ENCODE measurements around the gene PPIA.

PPIA gene

DNA sequence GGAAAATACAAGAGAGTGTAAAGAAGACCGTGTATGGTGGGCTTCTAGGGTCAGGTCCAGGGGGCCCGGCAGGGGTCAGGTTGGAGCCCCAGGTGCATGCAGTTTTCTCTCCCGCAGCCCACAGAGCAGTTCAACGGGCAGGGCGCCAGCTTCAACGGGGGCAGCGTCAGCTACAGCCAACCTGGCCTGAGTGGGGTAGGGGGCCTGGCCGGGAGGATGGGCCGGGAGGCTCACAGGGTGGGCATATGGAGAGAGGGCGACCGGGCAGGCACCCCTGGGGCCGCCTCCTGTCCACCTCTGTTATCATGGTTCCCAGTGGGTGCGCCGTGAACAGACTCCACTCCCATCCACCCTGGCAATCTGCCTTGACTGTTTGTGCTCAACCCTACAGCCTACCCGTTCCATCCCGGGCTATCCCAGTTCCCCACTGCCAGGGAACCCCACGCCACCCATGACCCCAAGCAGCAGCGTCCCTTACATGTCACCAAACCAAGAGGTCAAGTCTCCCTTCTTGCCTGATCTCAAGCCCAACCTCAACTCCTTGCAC is 36.4 kb upstream of the PPIA start:
- Histone ChIP-seq H3K27me3 (ENCODE audit: control insufficient read depth, insufficient read depth, low read length) (no peaks in the 10 kb centered on the region), H3K4me2 (ENCODE audit: low read length) (no peak overlapping the region), H3K27ac (no peak overlapping the region), H3K4me3 (ENCODE audit: low read depth, low read length) (no peak overlapping the region), H3K4me1 (peaks cover 1% of the 10 kb centered on the region), H3K9ac (no peak overlapping the region), H3K9me3 (ENCODE audit: control insufficient read depth, low read length) (no peaks in the 10 kb centered on the region), H3K79me2 (peaks cover 23% of the 10 kb centered on the region), H3K36me3 (ENCODE audit: control insufficient read depth, insufficient read depth, low read length) (no peaks in the 10 kb centered on the region), H2AFZ (no peak overlapping the region)
- TF ChIP-seq, protein P1, sequence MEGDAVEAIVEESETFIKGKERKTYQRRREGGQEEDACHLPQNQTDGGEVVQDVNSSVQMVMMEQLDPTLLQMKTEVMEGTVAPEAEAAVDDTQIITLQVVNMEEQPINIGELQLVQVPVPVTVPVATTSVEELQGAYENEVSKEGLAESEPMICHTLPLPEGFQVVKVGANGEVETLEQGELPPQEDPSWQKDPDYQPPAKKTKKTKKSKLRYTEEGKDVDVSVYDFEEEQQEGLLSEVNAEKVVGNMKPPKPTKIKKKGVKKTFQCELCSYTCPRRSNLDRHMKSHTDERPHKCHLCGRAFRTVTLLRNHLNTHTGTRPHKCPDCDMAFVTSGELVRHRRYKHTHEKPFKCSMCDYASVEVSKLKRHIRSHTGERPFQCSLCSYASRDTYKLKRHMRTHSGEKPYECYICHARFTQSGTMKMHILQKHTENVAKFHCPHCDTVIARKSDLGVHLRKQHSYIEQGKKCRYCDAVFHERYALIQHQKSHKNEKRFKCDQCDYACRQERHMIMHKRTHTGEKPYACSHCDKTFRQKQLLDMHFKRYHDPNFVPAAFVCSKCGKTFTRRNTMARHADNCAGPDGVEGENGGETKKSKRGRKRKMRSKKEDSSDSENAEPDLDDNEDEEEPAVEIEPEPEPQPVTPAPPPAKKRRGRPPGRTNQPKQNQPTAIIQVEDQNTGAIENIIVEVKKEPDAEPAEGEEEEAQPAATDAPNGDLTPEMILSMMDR (IDR thresholded peaks at IDR 0.05) = no peak

DNA sequence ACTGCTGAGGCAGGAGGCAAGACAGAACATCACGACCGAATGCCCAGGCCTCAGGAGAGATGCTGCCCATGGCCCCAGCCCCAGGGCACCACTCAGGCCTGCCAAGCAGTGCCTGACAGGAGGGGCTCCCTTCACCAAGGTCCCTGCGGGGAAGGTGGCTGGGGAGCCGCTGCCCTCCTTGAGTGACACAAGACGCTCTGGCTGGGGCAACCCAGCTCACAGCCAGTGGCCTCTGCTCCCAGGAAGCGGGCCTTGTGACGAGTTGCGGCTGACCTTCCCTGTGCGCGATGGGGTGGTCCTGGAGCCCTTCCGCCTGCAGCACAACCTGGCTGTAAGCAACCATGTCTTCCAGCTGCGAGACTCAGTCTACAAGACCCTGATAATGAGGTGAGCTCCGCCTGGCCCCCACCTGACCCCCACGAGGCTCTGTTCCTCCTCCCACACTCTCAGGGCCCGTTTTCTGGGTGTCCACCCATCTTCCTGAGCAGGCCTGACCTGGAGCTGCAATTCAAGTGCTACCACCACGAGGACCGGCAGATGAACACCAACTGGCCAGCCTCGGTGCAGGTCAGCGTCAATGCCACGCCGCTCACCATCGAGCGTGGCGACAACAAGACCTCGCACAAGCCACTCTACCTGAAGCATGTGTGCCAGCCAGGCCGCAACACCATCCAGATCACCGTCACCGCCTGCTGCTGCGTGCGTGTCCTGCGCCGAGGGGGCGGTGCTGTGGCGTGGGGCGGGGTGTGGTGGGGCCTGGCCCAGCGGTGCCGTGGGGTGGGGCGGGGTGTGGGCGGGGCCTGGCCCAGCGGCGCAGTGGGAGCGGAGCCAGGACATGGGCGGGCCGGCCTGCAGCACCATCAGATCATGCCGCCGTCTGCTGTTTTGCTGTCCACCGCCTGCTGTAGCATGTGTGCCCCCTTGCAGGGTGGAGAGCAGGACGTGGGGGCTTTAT is 35.0 kb upstream of the PPIA start:
- H3K36me3 ChIP-seq (ENCODE audit: control insufficient read depth, insufficient read depth, low read length) = no peaks in the 10 kb centered on the region
- H3K9ac ChIP-seq = no peak overlapping the region
- no peak overlapping the region for H2AFZ ChIP-seq
- H3K27me3 ChIP-seq (ENCODE audit: control insufficient read depth, insufficient read depth, low read length) = no peaks in the 10 kb centered on the region
- no peak overlapping the region for H3K27ac ChIP-seq
- no peak overlapping the region for H3K4me3 ChIP-seq (ENCODE audit: low read depth, low read length)
- no peaks in the 10 kb centered on the region for H3K9me3 ChIP-seq (ENCODE audit: control insufficient read depth, low read length)
- H3K4me1 ChIP-seq = no peaks in the 10 kb centered on the region
- TF ChIP-seq, protein P1 (IDR thresholded peaks at IDR 0.05) = no peak
- H3K4me2 ChIP-seq (ENCODE audit: low read length) = no peak overlapping the region
- H3K79me2 ChIP-seq = peaks cover 9% of the 10 kb centered on the region

DNA sequence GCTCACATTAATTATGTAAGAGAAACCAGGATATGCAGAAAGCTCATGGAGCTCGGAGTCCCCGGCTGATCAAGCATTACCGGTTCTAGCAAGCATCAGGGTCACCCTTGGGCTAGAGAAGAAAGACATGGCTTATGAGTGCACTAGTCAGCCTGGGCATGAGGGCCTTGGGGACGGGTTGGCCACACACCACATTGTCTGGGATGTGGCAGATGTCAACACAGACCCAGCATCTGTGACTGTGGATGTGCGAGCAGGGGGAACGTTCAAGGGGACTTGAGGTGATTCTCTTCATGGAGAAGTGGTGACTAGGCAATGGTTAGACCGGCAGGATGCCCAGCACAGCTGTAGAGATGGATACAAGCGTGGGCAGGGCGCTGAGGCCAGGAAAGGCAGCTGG is 34.2 kb upstream of the PPIA start:
- H3K27me3 ChIP-seq (ENCODE audit: control insufficient read depth, insufficient read depth, low read length) = no peaks in the 10 kb centered on the region
- H3K79me2 ChIP-seq = peaks cover 3% of the 10 kb centered on the region
- no peak overlapping the region for H2AFZ ChIP-seq
- H3K36me3 ChIP-seq (ENCODE audit: control insufficient read depth, insufficient read depth, low read length) = no peaks in the 10 kb centered on the region
- peaks cover under 1% of the 10 kb centered on the region for H3K4me1 ChIP-seq
- H3K4me2 ChIP-seq (ENCODE audit: low read length) = no peak overlapping the region
- TF ChIP-seq, protein P1 (IDR thresholded peaks at IDR 0.05) = no peak
- H3K9ac ChIP-seq = no peak overlapping the region
- H3K9me3 ChIP-seq (ENCODE audit: control insufficient read depth, low read length) = no peaks in the 10 kb centered on the region
- no peak overlapping the region for H3K27ac ChIP-seq
- H3K4me3 ChIP-seq (ENCODE audit: low read depth, low read length) = no peak overlapping the region

DNA sequence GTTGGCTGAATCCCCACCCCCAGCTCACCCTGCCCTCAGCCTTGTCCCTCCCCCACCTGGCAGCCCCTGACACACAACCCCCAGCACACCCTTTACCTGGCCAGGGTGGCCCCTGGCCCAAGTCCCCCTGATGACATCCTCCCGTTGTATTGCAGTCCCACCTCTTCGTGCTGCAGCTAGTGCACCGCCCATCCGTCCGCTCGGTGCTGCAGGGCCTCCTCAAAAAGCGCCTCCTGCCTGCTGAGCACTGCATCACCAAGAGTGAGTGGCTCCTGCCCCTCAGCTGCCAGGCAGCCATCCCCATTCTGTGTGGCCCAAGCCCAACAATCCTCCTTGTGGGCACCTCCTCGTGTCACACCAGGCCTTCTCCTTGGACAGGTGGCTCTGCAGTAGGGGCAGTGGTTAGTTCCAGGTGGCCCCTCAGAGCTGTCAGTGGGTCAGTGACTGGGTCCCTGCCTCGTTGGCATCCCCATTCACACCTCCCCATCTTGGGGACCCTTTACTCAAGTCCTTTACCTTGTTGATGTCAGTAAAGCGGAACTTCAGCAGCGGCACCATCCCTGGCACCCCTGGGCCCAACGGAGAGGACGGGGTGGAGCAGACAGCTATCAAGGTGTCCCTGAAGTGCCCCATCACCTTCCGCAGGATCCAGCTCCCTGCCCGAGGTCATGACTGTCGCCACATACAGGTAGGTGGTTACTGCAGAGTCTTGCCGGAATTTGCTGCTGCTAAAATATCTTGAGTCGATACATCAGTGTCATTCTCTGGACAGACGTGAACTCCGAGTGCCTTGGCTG is 33.6 kb upstream of the PPIA start:
- TF ChIP-seq, protein P1 (IDR thresholded peaks at IDR 0.05) = no peak
- no peak overlapping the region for H3K4me2 ChIP-seq (ENCODE audit: low read length)
- peaks cover 7% of the 10 kb centered on the region for H3K4me1 ChIP-seq
- no peak overlapping the region for H3K9ac ChIP-seq
- H3K9me3 ChIP-seq (ENCODE audit: control insufficient read depth, low read length) = no peaks in the 10 kb centered on the region
- no peak overlapping the region for H2AFZ ChIP-seq
- no peaks in the 10 kb centered on the region for H3K79me2 ChIP-seq
- no peak overlapping the region for H3K4me3 ChIP-seq (ENCODE audit: low read depth, low read length)
- H3K27me3 ChIP-seq (ENCODE audit: control insufficient read depth, insufficient read depth, low read length) = no peaks in the 10 kb centered on the region
- no peak overlapping the region for H3K27ac ChIP-seq
- no peaks in the 10 kb centered on the region for H3K36me3 ChIP-seq (ENCODE audit: control insufficient read depth, insufficient read depth, low read length)

Measured in parathyroid adenoma (tissue), 2 donors.